Naive B cell (primary cell): ENCODE measurements around the gene ZNF883. TPM values are rescaled to one million over a fixed set of nuclear protein-coding genes. Genes with fewer than 3 reads are reported as not detected.

Experiments
- ATAC-seq, 2 donors: fragments of 150-1000 bp; cut with Tn5 transposase; 2 replicates each; pipeline ENCODE4 v1.10.0; 2021; ENCODE audit warnings: low read depth in 2 of 2, mild to moderate bottlenecking in 2 of 2, moderate library complexity in 2 of 2
- DNase-seq: peaks from one replicate; pipeline ENCODE4 v3.0.0; 2022
- H3K27ac Mint-ChIP-seq, 6 donors: one replicate each; pipeline ENCODE4 v1.8.0; 2020 to 2022; ENCODE audit warnings: mild to moderate bottlenecking in 6 of 6, mixed read lengths in 6 of 6, moderate library complexity in 5 of 6, inconsistent platforms in 2 of 6
- H3K27me3 Mint-ChIP-seq, 3 donors: one replicate each; pipeline ENCODE4 v1.8.0; 2021 to 2022; ENCODE audit warnings: mixed read lengths in 3 of 3, mild to moderate bottlenecking in 1 of 3
- H3K36me3 Mint-ChIP-seq, 2 donors: one replicate each; pipeline ENCODE4 v1.8.0; 2020 to 2022; ENCODE audit warnings: mixed read lengths in 2 of 2, inconsistent platforms in 1 of 2, mild to moderate bottlenecking in 1 of 2
- H3K4me1 Mint-ChIP-seq, 3 donors: one replicate each; pipeline ENCODE4 v1.8.0; 2020 to 2022; ENCODE audit warnings: mixed read lengths in 3 of 3, inconsistent platforms in 1 of 3, mild to moderate bottlenecking in 1 of 3, moderate library complexity in 1 of 3
- H3K4me3 Mint-ChIP-seq, 8 donors: one replicate each; pipeline ENCODE4 v1.8.0; 2020 to 2022; ENCODE audit warnings: mild to moderate bottlenecking in 8 of 8, mixed read lengths in 8 of 8, moderate library complexity in 8 of 8, inconsistent platforms in 2 of 8
- H3K9me3 Mint-ChIP-seq, 7 donors: one replicate each; pipeline ENCODE4 v1.8.0; 2020 to 2022; ENCODE audit warnings: mixed read lengths in 7 of 7, mild to moderate bottlenecking in 5 of 7, inconsistent platforms in 2 of 7, moderate library complexity in 1 of 7
- polyA plus RNA-seq, 6 donors: library from polyadenylated mRNA; unstranded; fragments of 300-500 nt; fragmentation: Illumina TruSeq; gene quantifications; one replicate each; pipeline ENCODE4 v1.2.3, GENCODE V29; 2021; ENCODE audit warnings: low read depth in 6 of 6

ZNF883 gene
- polyA plus RNA-seq, 6 donors from 2014 or later, result 0.60 to 3.2 (median 2.2) TPM; not detected in 1

DNA sequence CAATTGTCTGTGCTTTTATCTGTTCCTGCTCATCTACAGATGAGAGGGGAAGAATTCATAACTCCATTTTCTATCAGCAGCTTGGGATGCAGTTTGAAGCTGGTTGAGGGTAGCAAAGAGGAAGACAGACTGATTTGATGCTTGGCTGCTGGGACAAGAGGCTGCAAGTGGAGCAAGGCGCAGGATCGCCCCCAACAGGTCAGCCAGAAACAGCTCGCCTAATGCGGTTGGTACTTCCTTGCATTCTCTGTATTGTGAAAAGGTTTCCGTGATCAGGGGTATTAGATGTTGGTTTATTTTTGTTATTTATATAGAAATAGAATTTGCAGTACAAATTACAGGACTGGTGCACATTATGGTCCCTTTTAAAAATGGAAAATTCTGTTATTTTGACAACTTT, 40.6 kb downstream of the ZNF883 start:
- no peak for ATAC-seq
- Mint-ChIP-seq H3K27me3 (peaks cover 26 to 47% (median 36%) of the 10 kb centered on the region in 3 donors), H3K4me1 (no peaks in the 10 kb centered on the region), H3K36me3 (peaks cover 0 to 10% of the 10 kb centered on the region in 2 donors), H3K4me3 (no peak overlapping the region), H3K9me3 (peaks cover 0 to 26% (median 19%) of the 10 kb centered on the region in 7 donors), H3K27ac (no peak overlapping the region)
- DNase-seq, result no peak

DNA sequence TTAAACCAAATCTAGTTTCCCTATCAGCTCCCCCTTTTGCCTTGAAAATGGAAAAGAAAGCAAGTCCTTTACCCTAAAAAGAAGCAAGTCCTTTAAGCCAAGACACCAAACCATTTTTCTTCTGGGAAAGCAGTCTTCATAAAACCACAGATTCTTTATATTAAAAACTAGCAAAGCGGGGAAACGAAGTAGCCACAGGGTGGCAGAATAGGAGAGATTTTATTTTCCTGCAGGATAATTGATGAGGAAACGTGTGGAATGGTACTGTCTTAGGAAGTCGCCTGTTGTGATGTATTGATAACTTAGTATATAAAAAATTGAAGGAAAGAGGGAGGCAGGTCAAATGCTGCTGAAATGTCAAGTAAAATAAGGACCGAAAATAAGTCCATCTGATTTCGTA, 41.1 kb downstream of the ZNF883 start:
- DNase-seq (no peak), ATAC-seq (no peak)
- no peak overlapping the region for H3K27ac Mint-ChIP-seq
- H3K36me3 Mint-ChIP-seq, result peaks cover 0 to 10% of the 10 kb centered on the region in 2 donors
- peaks cover 0 to 21% (median 14%) of the 10 kb centered on the region in 7 donors for H3K9me3 Mint-ChIP-seq
- H3K4me3 Mint-ChIP-seq, result no peak overlapping the region
- no peaks in the 10 kb centered on the region for H3K4me1 Mint-ChIP-seq
- H3K27me3 Mint-ChIP-seq, result peaks cover 26 to 46% (median 33%) of the 10 kb centered on the region in 3 donors

DNA sequence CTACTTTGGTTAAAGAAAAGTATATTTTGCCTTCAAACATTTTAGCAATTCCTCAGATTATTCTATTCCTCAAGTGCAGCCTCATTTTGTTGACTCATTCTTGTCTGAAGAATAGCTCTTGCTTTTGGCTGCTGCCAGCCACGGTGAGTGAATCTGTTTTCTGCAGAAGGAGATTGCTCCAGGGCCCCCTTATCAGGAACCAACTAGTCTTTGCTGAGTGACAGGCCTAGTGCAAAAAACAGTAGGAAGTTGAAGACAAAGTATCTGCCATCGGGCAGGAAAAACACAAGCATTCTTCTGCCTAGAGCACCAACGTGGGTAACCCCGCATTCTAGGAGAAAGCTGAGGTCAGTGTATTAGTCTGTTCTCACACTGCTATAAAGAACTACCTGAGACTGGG, 42.3 kb downstream of the ZNF883 start:
- no peak for ATAC-seq
- no peaks in the 10 kb centered on the region for H3K4me1 Mint-ChIP-seq
- peaks cover 0 to 18% (median 12%) of the 10 kb centered on the region in 7 donors for H3K9me3 Mint-ChIP-seq
- no peak overlapping the region for H3K4me3 Mint-ChIP-seq
- DNase-seq, result no peak
- peaks cover 20 to 44% (median 33%) of the 10 kb centered on the region in 3 donors for H3K27me3 Mint-ChIP-seq
- H3K36me3 Mint-ChIP-seq, result peaks cover 0 to 10% of the 10 kb centered on the region in 2 donors
- H3K27ac Mint-ChIP-seq, result no peak overlapping the region

GRCh38 chr9:112955550-112955949, 56.4 kb downstream of the ZNF883 start:
- no peak for ATAC-seq
- H3K4me1 Mint-ChIP-seq, result no peaks in the 10 kb centered on the region
- H3K36me3 Mint-ChIP-seq, result peaks cover 0 to 8% of the 10 kb centered on the region in 2 donors
- no peak overlapping the region for H3K27ac Mint-ChIP-seq
- peaks cover 32 to 50% (median 47%) of the 10 kb centered on the region in 3 donors for H3K27me3 Mint-ChIP-seq
- DNase-seq, result no peak
- peaks cover 5 to 15% (median 6%) of the 10 kb centered on the region in 7 donors for H3K9me3 Mint-ChIP-seq
- no peak overlapping the region for H3K4me3 Mint-ChIP-seq

- Mint-ChIP-seq H3K27ac (no peak overlapping the region), H3K27me3 (peaks cover 25 to 49% (median 31%) of the 10 kb centered on the region in 3 donors), H3K36me3 (peaks cover 5 to 9% of the 10 kb centered on the region in 2 donors), H3K4me3 (no peak overlapping the region), H3K4me1 (no peaks in the 10 kb centered on the region), H3K9me3 (peaks cover 8 to 35% (median 21%) of the 10 kb centered on the region in 7 donors)
- DNase-seq, result no peak
- ATAC-seq, result no peak
Observed at GRCh38 chr9:112945620-112946208, 66.3 kb downstream of the ZNF883 start.

- H3K4me3 Mint-ChIP-seq, result no peak overlapping the region
- no peak for ATAC-seq
- H3K27me3 Mint-ChIP-seq, result peaks cover 28 to 61% (median 36%) of the 10 kb centered on the region in 3 donors
Observed at GRCh38 chr9:112939418-112939817, 72.6 kb downstream of the ZNF883 start.

DNA sequence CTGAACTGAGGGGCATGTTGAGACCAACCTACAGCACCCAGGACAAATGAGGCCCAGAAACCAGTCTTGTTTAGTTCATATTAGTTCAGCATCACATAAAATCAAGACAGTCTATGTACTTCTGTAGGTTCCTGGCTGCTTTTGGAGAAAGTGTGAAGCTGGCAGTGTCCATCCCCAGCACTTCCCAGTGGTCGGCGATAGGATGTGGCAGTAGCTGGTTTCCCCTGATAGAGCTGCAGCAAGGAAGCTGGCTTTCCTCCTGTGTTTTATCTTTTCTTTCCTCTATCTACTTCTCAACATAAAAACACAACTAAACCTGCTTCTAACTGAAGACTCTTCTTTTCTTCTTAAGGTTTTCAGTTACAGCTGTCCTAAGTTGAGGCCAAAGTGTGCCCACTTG, 78.3 kb downstream of the ZNF883 start:
- DNase-seq, result no peak
- Mint-ChIP-seq H3K4me3 (no peak overlapping the region), H3K36me3 (no peaks in the 10 kb centered on the region), H3K9me3 (no peaks in the 10 kb centered on the region), H3K4me1 (peaks cover 0 to 4% (median 0%) of the 10 kb centered on the region in 3 donors), H3K27me3 (peaks cover 30 to 56% (median 47%) of the 10 kb centered on the region in 3 donors), H3K27ac (no peak overlapping the region)
- ATAC-seq, result no peak

More at GRCh38 chr9:112939418-112939817, 72.6 kb downstream of the ZNF883 start:
- H3K27ac Mint-ChIP-seq, result no peak overlapping the region
- H3K4me1 Mint-ChIP-seq, result peaks cover 0 to 2% (median 0%) of the 10 kb centered on the region in 3 donors
- H3K9me3 Mint-ChIP-seq, result peaks cover 0 to 8% (median under 1%) of the 10 kb centered on the region in 7 donors
- DNase-seq, result no peak
- H3K36me3 Mint-ChIP-seq, result no peaks in the 10 kb centered on the region

DNA sequence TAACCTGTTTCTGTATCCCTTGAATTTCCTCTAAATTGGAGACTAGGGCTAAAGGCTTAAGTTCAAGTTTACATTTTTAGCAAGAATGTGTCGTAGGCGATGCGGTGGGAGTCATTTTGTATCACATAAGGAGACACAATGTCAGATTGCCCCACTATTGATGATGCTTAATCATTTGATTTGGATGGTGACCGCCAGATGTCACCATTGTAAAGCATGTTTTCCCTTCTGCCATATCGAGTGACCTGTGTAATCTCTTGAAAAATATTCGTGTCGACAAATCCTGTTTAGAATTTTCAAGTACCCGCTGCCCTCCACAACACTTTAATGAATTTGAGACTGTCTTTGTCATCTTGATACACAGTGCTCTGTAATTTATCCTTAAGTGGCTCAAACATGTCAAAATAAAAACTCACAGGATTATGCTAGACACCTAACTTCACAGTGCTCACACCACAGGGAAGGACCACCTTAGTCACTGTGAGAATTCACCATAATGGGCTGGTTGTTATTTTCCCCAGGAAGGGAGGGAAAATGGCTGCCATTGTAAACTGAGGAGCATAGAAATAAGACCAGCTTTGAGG, 86.8 kb downstream of the ZNF883 start:
- H3K36me3 Mint-ChIP-seq, result no peaks in the 10 kb centered on the region
- ATAC-seq (no peak), DNase-seq (no peak)
- H3K9me3 Mint-ChIP-seq, result peaks cover 0 to 4% (median 0%) of the 10 kb centered on the region in 7 donors
- no peak overlapping the region for H3K27ac Mint-ChIP-seq
- peaks cover 37 to 67% (median 45%) of the 10 kb centered on the region in 3 donors for H3K27me3 Mint-ChIP-seq
- no peak overlapping the region for H3K4me3 Mint-ChIP-seq
- H3K4me1 Mint-ChIP-seq, result no peaks in the 10 kb centered on the region

DNA sequence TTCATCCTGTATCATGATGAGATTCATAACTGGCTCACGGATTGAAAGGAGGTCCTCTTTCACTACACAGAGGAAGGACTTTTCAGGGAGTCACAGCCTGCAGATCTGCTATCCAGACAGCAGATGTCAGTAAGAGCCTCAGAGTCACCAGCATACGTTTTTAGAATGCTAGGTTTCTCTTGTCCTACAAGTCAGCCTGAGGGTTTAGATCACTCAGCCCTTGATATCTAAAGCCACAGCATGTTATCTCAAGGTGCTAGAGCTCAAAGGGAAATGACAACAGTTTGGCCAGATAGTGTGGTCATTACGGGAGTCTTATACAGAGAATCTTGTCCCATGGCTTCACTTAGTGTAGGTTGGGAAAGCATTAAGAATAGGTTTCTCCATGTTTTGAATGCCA, 90.4 kb downstream of the ZNF883 start:
- no peaks in the 10 kb centered on the region for H3K36me3 Mint-ChIP-seq
- H3K4me3 Mint-ChIP-seq, result no peak overlapping the region
- H3K27me3 Mint-ChIP-seq, result peaks cover 35 to 66% (median 59%) of the 10 kb centered on the region in 3 donors
- DNase-seq (no peak), ATAC-seq (peak in 1 of 2 donors; percentile 32)
- H3K4me1 Mint-ChIP-seq, result no peaks in the 10 kb centered on the region
- no peak overlapping the region for H3K27ac Mint-ChIP-seq
- H3K9me3 Mint-ChIP-seq, result peaks cover 0 to 4% (median 0%) of the 10 kb centered on the region in 7 donors

GRCh38 chr9:112917987-112918362, 94.0 kb downstream of the ZNF883 start:
- peaks cover 0 to 4% (median 0%) of the 10 kb centered on the region in 7 donors for H3K9me3 Mint-ChIP-seq
- no peaks in the 10 kb centered on the region for H3K36me3 Mint-ChIP-seq
- H3K4me3 Mint-ChIP-seq, result no peak overlapping the region
- H3K27ac Mint-ChIP-seq, result no peak overlapping the region
- H3K4me1 Mint-ChIP-seq, result no peaks in the 10 kb centered on the region
- no peak for DNase-seq
- ATAC-seq, result no peak
- peaks cover 23 to 52% (median 48%) of the 10 kb centered on the region in 3 donors for H3K27me3 Mint-ChIP-seq

DNA sequence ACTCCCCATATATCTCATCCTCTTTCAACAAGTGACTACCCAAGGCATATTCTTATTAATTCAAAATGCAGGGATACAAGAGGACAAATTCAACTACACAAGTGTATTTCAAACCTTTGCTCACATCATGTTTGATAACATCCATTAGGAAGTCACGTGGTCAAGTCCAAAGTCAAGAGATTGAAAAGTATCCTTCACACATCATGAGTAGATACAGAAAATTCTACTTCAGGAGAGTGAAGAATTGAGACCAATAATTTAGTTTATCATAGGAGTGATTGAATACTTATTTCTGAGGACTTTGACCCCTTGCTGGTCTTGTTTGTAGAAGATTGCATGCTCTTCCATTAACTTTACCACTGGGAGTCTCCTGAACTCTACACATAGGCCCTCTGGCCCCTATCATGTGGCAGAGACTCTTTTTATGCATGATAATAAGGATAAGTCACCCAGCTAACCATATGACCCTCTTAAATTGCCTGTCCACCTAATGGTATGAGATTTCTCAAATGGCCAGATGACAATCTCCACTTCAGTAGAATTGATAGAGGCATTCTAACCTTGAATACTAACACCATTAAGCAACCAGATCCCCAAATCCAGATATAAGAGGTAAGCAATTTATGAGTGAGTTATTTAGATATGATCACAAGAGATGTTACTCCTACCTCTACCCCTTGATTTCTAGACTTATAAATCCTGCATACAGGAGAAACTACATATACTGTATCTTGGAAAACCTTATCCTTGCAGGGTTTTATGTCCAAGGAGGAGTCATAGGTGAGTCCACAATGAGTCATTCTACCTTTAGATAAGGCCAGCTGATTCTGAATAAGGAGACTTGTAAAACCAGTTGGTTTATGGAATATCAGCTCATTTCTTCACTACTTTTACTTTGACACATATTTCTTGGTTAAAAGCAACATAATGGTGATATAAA, 94.7 kb downstream of the ZNF883 start:
- H3K36me3 Mint-ChIP-seq, result no peaks in the 10 kb centered on the region
- H3K27me3 Mint-ChIP-seq, result peaks cover 21 to 55% (median 46%) of the 10 kb centered on the region in 3 donors
- H3K4me3 Mint-ChIP-seq, result no peak overlapping the region
- ATAC-seq, result no peak
- H3K4me1 Mint-ChIP-seq, result no peaks in the 10 kb centered on the region
- no peak for DNase-seq
- peaks cover 0 to 4% (median 0%) of the 10 kb centered on the region in 7 donors for H3K9me3 Mint-ChIP-seq
- H3K27ac Mint-ChIP-seq, result no peak overlapping the region

GRCh38 chr9:112914524-112914923, 97.5 kb downstream of the ZNF883 start:
- ATAC-seq (no peak), DNase-seq (no peak)
- no peak overlapping the region for H3K4me3 Mint-ChIP-seq
- H3K27ac Mint-ChIP-seq, result no peak overlapping the region
- H3K4me1 Mint-ChIP-seq, result no peaks in the 10 kb centered on the region
- no peaks in the 10 kb centered on the region for H3K9me3 Mint-ChIP-seq
- H3K27me3 Mint-ChIP-seq, result peaks cover 19 to 45% (median 33%) of the 10 kb centered on the region in 3 donors
- H3K36me3 Mint-ChIP-seq, result no peaks in the 10 kb centered on the region

DNA sequence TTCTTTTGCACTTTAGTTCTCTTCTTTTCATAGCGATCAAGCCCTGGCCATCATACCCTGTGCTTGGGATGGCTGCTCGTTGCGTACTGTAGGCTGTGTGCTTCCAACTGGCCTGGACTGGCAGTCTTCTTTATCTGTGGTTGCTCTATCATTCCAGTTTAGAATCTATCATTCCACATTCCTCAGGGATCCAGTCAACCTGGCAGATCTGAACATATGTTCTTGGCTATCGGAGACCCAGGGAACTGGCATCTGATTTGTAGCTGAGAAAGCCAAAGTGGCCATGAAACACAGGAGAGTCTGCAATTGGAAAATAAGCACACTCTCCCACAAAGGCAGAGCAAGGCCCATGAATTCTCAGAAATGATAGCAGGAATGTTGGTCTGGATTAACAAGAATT, 98.7 kb downstream of the ZNF883 start:
- no peak for ATAC-seq
- H3K27me3 Mint-ChIP-seq, result peaks cover 21 to 39% (median 35%) of the 10 kb centered on the region in 3 donors
- DNase-seq, result no peak
- H3K4me3 Mint-ChIP-seq, result no peak overlapping the region
- H3K36me3 Mint-ChIP-seq, result no peaks in the 10 kb centered on the region
- H3K27ac Mint-ChIP-seq, result no peak overlapping the region
- no peaks in the 10 kb centered on the region for H3K4me1 Mint-ChIP-seq
- H3K9me3 Mint-ChIP-seq, result no peaks in the 10 kb centered on the region
